ENCODE measurements around the gene TLR6. TPM values are rescaled to one million over a fixed set of nuclear protein-coding genes. Genes with fewer than 3 reads are reported as not detected.

TLR6 gene
- total RNA-seq, 2 experiments from 2014 or later, result 1.6 to 2.0 TPM

DNA sequence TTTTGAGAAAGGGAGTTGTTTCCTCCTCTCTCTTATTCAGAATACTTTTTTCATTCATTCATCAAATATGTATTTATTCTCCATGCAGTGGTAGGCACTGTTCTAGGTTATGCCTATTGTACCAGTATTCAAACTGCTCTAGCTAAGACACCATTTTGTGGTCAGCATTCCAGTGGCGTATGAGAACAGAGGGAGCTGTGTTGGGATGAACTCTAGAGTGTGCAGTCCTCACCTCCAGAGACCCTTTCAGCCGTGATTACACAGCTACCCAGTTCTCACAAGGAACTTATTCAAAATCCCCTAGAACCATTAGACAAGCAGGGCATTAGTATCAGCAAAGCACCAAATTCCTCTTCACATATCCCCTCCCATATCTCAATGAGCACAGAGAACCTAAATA is 56.3 kb downstream of the TLR6 start:
- H3K36me3 Mint-ChIP-seq (ENCODE audit: low read depth), result peaks cover 45% of the 10 kb centered on the region
- intact Hi-C loops (cut with micrococcal nuclease), result loop anchor here (5.0 kb wide), 1 partner anchor 38 kb away; no protein-coding TSS in a partner anchor

GRCh38 chr4:38795087-38795486 is 61.5 kb downstream of the TLR6 start:
- ATAC-seq, result no peak
- Mint-ChIP-seq H3K27ac (no peak overlapping the region), H3K9me3 (peaks cover 36% of the 10 kb centered on the region), H3K27me3 (no peaks in the 10 kb centered on the region), H3K4me3 (no peak overlapping the region), H3K36me3 (ENCODE audit: low read depth) (peaks cover 22% of the 10 kb centered on the region), H3K4me1 (ENCODE audit: low read depth) (peaks cover 4% of the 10 kb centered on the region)
- ChIA-PET CTCF (interaction anchor here (1.1 to 1.7 kb wide), 5 partner anchors 9 to 38 kb away, joined by 3 to 8 read pairs (median 6); partner anchors contain the start of genes TLR1 and TLR10), POLR2A (interaction anchor here (0.7 kb wide), 1 partner anchor 109 kb away, joined by 3 read pairs; no protein-coding TSS in a partner anchor)
- TF ChIP-seq, protein P1, sequence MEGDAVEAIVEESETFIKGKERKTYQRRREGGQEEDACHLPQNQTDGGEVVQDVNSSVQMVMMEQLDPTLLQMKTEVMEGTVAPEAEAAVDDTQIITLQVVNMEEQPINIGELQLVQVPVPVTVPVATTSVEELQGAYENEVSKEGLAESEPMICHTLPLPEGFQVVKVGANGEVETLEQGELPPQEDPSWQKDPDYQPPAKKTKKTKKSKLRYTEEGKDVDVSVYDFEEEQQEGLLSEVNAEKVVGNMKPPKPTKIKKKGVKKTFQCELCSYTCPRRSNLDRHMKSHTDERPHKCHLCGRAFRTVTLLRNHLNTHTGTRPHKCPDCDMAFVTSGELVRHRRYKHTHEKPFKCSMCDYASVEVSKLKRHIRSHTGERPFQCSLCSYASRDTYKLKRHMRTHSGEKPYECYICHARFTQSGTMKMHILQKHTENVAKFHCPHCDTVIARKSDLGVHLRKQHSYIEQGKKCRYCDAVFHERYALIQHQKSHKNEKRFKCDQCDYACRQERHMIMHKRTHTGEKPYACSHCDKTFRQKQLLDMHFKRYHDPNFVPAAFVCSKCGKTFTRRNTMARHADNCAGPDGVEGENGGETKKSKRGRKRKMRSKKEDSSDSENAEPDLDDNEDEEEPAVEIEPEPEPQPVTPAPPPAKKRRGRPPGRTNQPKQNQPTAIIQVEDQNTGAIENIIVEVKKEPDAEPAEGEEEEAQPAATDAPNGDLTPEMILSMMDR (IDR thresholded peaks at IDR 0.05), result no peak
- intact Hi-C loops (cut with micrococcal nuclease), result no loop called here
- no peak for DNase-seq

More for the DNA sequence above, 56.3 kb downstream of the TLR6 start:
- no peak for ATAC-seq
- POLR2A ChIA-PET, result interaction anchor here (0.5 kb wide), 1 partner anchor 35 kb away, joined by 3 read pairs; no protein-coding TSS in a partner anchor
- no peak overlapping the region for H3K27ac Mint-ChIP-seq
- TF ChIP-seq, protein P1 (IDR thresholded peaks at IDR 0.05), result no peak
- H3K4me1 Mint-ChIP-seq (ENCODE audit: low read depth), result peaks cover 13% of the 10 kb centered on the region
- H3K4me3 Mint-ChIP-seq, result no peak overlapping the region
- no peaks in the 10 kb centered on the region for H3K27me3 Mint-ChIP-seq
- peaks cover 49% of the 10 kb centered on the region for H3K9me3 Mint-ChIP-seq
- CTCF ChIA-PET, result interaction anchor here (1.1 to 2.9 kb wide), 3 partner anchors 18 to 60 kb away, joined by 6 to 17 read pairs (median 12); partner anchors contain the start of gene TLR10
- no peak for DNase-seq

- H3K27ac Mint-ChIP-seq, result no peak overlapping the region
- intact Hi-C loops (cut with micrococcal nuclease), result no loop called here
- TF ChIP-seq, protein P1 (IDR thresholded peaks at IDR 0.05), result no peak
- ChIA-PET POLR2A (interaction anchor here (1.4 kb wide), 1 partner anchor 9 kb away, joined by 3 read pairs; no protein-coding TSS in a partner anchor), CTCF (interaction anchor here (0.9 to 1.7 kb wide), 6 partner anchors 9 to 66 kb away, joined by 3 to 8 read pairs (median 6); partner anchors contain the start of genes TLR1 and TLR10)
- DNase-seq, result no peak
- H3K4me3 Mint-ChIP-seq, result no peak overlapping the region
- H3K4me1 Mint-ChIP-seq (ENCODE audit: low read depth), result peaks cover 4% of the 10 kb centered on the region
- peaks cover 31% of the 10 kb centered on the region for H3K9me3 Mint-ChIP-seq
- no peak for ATAC-seq
- H3K27me3 Mint-ChIP-seq, result no peaks in the 10 kb centered on the region
- peaks cover 13% of the 10 kb centered on the region for H3K36me3 Mint-ChIP-seq (ENCODE audit: low read depth)
These were observed 62.6 kb downstream of the TLR6 start for GRCh38 chr4:38794051-38794450.

GRCh38 chr4:38791010-38791409 is 65.6 kb downstream of the TLR6 start:
- POLR2A ChIA-PET, result no interaction called here
- peaks cover 4% of the 10 kb centered on the region for H3K4me1 Mint-ChIP-seq (ENCODE audit: low read depth)
- intact Hi-C loops (cut with micrococcal nuclease), result no loop called here

DNA sequence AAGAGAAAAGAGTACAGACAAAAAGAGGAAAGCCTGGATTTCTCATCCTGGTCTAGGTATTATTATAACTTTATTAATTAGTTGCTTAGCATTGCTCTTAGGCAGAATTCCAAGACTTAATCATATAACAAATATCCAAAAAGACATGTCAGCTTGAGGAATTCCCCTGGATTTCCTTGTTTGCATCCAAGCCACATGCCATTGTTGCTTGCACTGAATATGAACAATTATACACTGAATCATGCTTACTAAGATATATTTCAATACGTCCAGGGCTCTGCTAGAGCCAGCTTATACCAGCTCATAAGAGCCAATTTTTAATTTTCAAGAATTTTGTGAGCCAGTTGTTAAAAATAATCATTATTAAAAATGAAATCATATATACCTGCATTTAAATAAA is 68.3 kb downstream of the TLR6 start:
- CTCF ChIA-PET, result interaction anchor here (2.0 kb wide), 1 partner anchor 29 kb away, joined by 14 read pairs; no protein-coding TSS in a partner anchor
- intact Hi-C loops (cut with micrococcal nuclease), result no loop called here

More at GRCh38 chr4:38791010-38791409, 65.6 kb downstream of the TLR6 start:
- Mint-ChIP-seq H3K36me3 (ENCODE audit: low read depth) (peaks cover 3% of the 10 kb centered on the region), H3K4me3 (no peak overlapping the region), H3K27ac (no peak overlapping the region), H3K27me3 (no peaks in the 10 kb centered on the region), H3K9me3 (peaks cover 20% of the 10 kb centered on the region)
- CTCF ChIA-PET, result interaction anchor here (1.1 to 1.6 kb wide), 5 partner anchors 9 to 344 kb away, joined by 3 to 9 read pairs (median 6); partner anchors contain the start of genes TLR1 and TLR10
- TF ChIP-seq, protein P1 (IDR thresholded peaks at IDR 0.05), result no peak
- ATAC-seq, result no peak
- no peak for DNase-seq

More for the DNA sequence above, 68.3 kb downstream of the TLR6 start:
- H3K27ac Mint-ChIP-seq, result no peak overlapping the region
- no peak overlapping the region for H3K4me3 Mint-ChIP-seq
- TF ChIP-seq, protein P1 (IDR thresholded peaks at IDR 0.05), result no peak
- peaks cover 5% of the 10 kb centered on the region for H3K9me3 Mint-ChIP-seq
- ATAC-seq (no peak), DNase-seq (no peak)
- H3K36me3 Mint-ChIP-seq (ENCODE audit: low read depth), result peaks cover 1% of the 10 kb centered on the region
- peaks cover 4% of the 10 kb centered on the region for H3K4me1 Mint-ChIP-seq (ENCODE audit: low read depth)
- POLR2A ChIA-PET, result no interaction called here
- H3K27me3 Mint-ChIP-seq, result no peaks in the 10 kb centered on the region

Data from activated CD8-positive, alpha-beta T cell treated with anti-CD3 and anti-CD28 coated beads for 36 hours (primary cell).